ENCODE measurements around the gene M1AP. TPM values are rescaled to one million over a fixed set of nuclear protein-coding genes. Genes with fewer than 3 reads are reported as not detected.

Gene M1AP
- total RNA-seq, 1 experiment from 2014 or later, result not detected

- Histone ChIP-seq H3K36me3 (ENCODE audit: control insufficient read depth, insufficient read depth, low read length) (no peaks in the 10 kb centered on the region), H3K4me1 (ENCODE audit: control insufficient read depth, insufficient read depth, low read length) (no peaks in the 10 kb centered on the region), H3K27ac (ENCODE audit: low read length) (no peak overlapping the region), H3K9me3 (ENCODE audit: control insufficient read depth, insufficient read depth, low read depth, low read length) (no peaks in the 10 kb centered on the region), H3K4me3 (ENCODE audit: low read depth in 2 of 2, low read length in 2 of 2) (no peak overlapping the region), H3K27me3 (ENCODE audit: control insufficient read depth, insufficient read depth, low read length) (peaks cover 6% of the 10 kb centered on the region; the same call in 1 of the 2 replicates)
- in situ Hi-C loops (cut with HindIII; ENCODE audit: low pct_unique_long_range_greater_than_20kb, low sequenced_read_pairs), result no loop called here
- intact Hi-C loops (cut with micrococcal nuclease; ENCODE audit: unreplicated experiment), result no loop called here
- POLR2A ChIA-PET, result no interaction called here
- CTCF ChIA-PET, result interaction anchor here (0.8 kb wide), 1 partner anchor 1058 kb away, joined by 5 read pairs; no protein-coding TSS in a partner anchor
- ATAC-seq (no peak), DNase-seq (ENCODE audit: low read depth, low spot score) (no peak)
- TF ChIP-seq POLR2AphosphoS5 (IDR thresholded peaks at IDR 0.05; ENCODE audit: low read depth, low read length) (no peak), TCF7L2 (IDR thresholded peaks at IDR 0.05; ENCODE audit: low read depth, low read length) (no peak), SIN3A (IDR thresholded peaks at IDR 0.05; ENCODE audit: borderline replicate concordance, insufficient read depth, low read depth, low read length) (no peak)
- TF ChIP-seq, protein P1, sequence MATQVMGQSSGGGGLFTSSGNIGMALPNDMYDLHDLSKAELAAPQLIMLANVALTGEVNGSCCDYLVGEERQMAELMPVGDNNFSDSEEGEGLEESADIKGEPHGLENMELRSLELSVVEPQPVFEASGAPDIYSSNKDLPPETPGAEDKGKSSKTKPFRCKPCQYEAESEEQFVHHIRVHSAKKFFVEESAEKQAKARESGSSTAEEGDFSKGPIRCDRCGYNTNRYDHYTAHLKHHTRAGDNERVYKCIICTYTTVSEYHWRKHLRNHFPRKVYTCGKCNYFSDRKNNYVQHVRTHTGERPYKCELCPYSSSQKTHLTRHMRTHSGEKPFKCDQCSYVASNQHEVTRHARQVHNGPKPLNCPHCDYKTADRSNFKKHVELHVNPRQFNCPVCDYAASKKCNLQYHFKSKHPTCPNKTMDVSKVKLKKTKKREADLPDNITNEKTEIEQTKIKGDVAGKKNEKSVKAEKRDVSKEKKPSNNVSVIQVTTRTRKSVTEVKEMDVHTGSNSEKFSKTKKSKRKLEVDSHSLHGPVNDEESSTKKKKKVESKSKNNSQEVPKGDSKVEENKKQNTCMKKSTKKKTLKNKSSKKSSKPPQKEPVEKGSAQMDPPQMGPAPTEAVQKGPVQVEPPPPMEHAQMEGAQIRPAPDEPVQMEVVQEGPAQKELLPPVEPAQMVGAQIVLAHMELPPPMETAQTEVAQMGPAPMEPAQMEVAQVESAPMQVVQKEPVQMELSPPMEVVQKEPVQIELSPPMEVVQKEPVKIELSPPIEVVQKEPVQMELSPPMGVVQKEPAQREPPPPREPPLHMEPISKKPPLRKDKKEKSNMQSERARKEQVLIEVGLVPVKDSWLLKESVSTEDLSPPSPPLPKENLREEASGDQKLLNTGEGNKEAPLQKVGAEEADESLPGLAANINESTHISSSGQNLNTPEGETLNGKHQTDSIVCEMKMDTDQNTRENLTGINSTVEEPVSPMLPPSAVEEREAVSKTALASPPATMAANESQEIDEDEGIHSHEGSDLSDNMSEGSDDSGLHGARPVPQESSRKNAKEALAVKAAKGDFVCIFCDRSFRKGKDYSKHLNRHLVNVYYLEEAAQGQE (IDR thresholded peaks at IDR 0.05; ENCODE audit: insufficient read depth in 1 of 2, low read depth in 2 of 2, low read length in 1 of 2), result no peak
- TF ChIP-seq, protein P2, sequence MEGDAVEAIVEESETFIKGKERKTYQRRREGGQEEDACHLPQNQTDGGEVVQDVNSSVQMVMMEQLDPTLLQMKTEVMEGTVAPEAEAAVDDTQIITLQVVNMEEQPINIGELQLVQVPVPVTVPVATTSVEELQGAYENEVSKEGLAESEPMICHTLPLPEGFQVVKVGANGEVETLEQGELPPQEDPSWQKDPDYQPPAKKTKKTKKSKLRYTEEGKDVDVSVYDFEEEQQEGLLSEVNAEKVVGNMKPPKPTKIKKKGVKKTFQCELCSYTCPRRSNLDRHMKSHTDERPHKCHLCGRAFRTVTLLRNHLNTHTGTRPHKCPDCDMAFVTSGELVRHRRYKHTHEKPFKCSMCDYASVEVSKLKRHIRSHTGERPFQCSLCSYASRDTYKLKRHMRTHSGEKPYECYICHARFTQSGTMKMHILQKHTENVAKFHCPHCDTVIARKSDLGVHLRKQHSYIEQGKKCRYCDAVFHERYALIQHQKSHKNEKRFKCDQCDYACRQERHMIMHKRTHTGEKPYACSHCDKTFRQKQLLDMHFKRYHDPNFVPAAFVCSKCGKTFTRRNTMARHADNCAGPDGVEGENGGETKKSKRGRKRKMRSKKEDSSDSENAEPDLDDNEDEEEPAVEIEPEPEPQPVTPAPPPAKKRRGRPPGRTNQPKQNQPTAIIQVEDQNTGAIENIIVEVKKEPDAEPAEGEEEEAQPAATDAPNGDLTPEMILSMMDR (IDR thresholded peaks at IDR 0.05), result no peak
- BruUV-seq (replicated peaks), result no TSS peak
Measured at GRCh38 chr2:74620671-74621070, 27.5 kb downstream of the M1AP start.

DNA sequence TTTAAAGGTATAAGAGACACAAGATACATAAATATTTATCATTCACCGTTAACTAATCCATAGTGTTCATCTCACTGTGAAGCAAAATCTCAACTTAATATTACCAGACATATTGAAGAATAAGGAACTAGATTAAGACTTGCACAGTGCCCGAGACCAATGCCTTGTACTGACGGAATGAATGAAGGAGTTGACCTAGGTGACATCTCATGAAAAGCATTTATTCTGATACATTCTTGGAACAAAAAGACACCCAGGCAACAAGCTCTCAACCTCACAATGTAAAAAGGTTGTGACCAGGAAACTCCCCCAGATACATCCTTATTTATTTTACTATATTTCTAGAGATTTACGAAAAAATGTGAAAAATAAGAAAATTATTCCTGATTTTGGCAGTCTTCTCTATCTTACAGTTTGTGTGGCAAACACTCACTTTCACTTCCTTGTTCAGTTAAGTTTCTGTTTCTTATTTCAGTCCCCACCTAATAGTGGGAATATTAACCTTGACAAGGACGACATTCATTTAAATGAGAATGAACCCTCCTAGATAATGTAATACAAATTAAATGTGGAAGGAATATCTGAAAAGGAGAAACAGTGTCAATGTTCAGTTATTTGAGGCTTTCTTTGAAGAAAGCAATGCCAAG lies 28.4 kb downstream of the M1AP start:
- BruUV-seq (replicated peaks), result no TSS peak
- H3K27ac ChIP-seq (ENCODE audit: low read length), result no peak overlapping the region
- ChIA-PET POLR2A (no interaction called here), CTCF (no interaction called here)
- ATAC-seq, result no peak
- intact Hi-C loops (cut with micrococcal nuclease; ENCODE audit: unreplicated experiment) (no loop called here), in situ Hi-C loops (cut with HindIII; ENCODE audit: low pct_unique_long_range_greater_than_20kb, low sequenced_read_pairs) (no loop called here)
- H3K4me3 ChIP-seq (ENCODE audit: low read depth in 2 of 2, low read length in 2 of 2), result no peak overlapping the region
- H3K27me3 ChIP-seq (ENCODE audit: control insufficient read depth, insufficient read depth, low read length), result peaks cover 15% of the 10 kb centered on the region
- H3K36me3 ChIP-seq (ENCODE audit: control insufficient read depth, insufficient read depth, low read length), result no peaks in the 10 kb centered on the region
- no peaks in the 10 kb centered on the region; the same call in 1 of the 2 replicates for H3K4me1 ChIP-seq (ENCODE audit: control insufficient read depth, insufficient read depth, low read length)
- no peak for DNase-seq (ENCODE audit: low read depth, low spot score)
- TF ChIP-seq, protein P1 (IDR thresholded peaks at IDR 0.05; ENCODE audit: insufficient read depth in 1 of 2, low read depth in 2 of 2, low read length in 1 of 2), result no peak
- TF ChIP-seq POLR2AphosphoS5 (IDR thresholded peaks at IDR 0.05; ENCODE audit: low read depth, low read length) (no peak), TCF7L2 (IDR thresholded peaks at IDR 0.05; ENCODE audit: low read depth, low read length) (no peak), SIN3A (IDR thresholded peaks at IDR 0.05; ENCODE audit: borderline replicate concordance, insufficient read depth, low read depth, low read length) (no peak)
- TF ChIP-seq, protein P2 (IDR thresholded peaks at IDR 0.05), result no peak
- no peaks in the 10 kb centered on the region for H3K9me3 ChIP-seq (ENCODE audit: control insufficient read depth, insufficient read depth, low read depth, low read length)

Measured in Panc1 (cell line).